BLaER1 treated with 17β-estradiol and CSF1 and Interleukin-3, amounts not matched to agents 10 nM and 100 nM (cell line): Measurements from ENCODE around the gene NT5DC2.
A peak's percentile ranks its signal among the peaks of the same experiment; 100 is the strongest.

Experiments used
- H3K27ac ChIP-seq, 11 experiments: shearing (Covaris generic); formaldehyde crosslinking; 2 replicates each; pipeline ENCODE4 v1.8.1; 2022
- H3K27me3 ChIP-seq, 11 experiments: shearing (Covaris generic); formaldehyde crosslinking; 2 replicates each; pipeline ENCODE4 v1.8.1; 2022
- H3K36me3 ChIP-seq, 11 experiments: shearing (Covaris generic); formaldehyde crosslinking; 2 replicates each; pipeline ENCODE4 v1.8.1; 2022
- H3K4me1 ChIP-seq, 10 experiments: shearing (Covaris generic); formaldehyde crosslinking; 2 replicates each; pipeline ENCODE4 v1.8.1; 2022
- H3K4me2 ChIP-seq, 11 experiments: shearing (Covaris generic); formaldehyde crosslinking; 2 replicates each; pipeline ENCODE4 v1.8.1; 2022
- H3K4me3 ChIP-seq, 10 experiments: shearing (Covaris generic); formaldehyde crosslinking; 2 replicates each; pipeline ENCODE4 v1.8.1; 2022
- H3K9ac ChIP-seq, 11 experiments: shearing (Covaris generic); formaldehyde crosslinking; 2 replicates each; pipeline ENCODE4 v1.8.1; 2022
- H3K9me3 ChIP-seq, 11 experiments: shearing (Covaris generic); formaldehyde crosslinking; replicated peaks in 1 of 11; 2 replicates each; pipeline ENCODE4 v1.8.1; 2022
- H4K20me1 ChIP-seq, 11 experiments: shearing (Covaris generic); formaldehyde crosslinking; 2 replicates each; pipeline ENCODE4 v1.8.1; 2022
- Cebpa-rat ChIP-seq, 11 experiments: shearing (Covaris generic); IDR thresholded peaks; 2 replicates each; pipeline ENCODE4 v1.8.1; 2022

The NT5DC2 gene

GRCh38 chr3:52479877-52480575 lies 53.6 kb downstream of the NT5DC2 start:
- TF ChIP-seq Cebpa-rat (IDR thresholded peaks at IDR 0.05) = no peak
- Histone ChIP-seq H3K4me3 (no peak overlapping the region), H3K27ac (peak overlapping the region in 9 of 11 experiments; percentile 9 to 74 (median 37); a peak in 14 of 22 replicates)

GRCh38 chr3:52479037-52479876 lies 54.4 kb downstream of the NT5DC2 start:
- TF ChIP-seq Cebpa-rat (IDR thresholded peaks at IDR 0.05) = no peak
- Histone ChIP-seq H3K4me3 (no peak overlapping the region), H3K36me3 (peaks cover 86 to 97% (median 93%) of the 10 kb centered on the region in 11 experiments), H3K4me2 (peak overlapping the region in 5 of 11 experiments; percentile 46 to 94 (median 93); a peak in 10 of 22 replicates), H3K4me1 (peaks cover 5 to 100% (median 76%) of the 10 kb centered on the region in 10 experiments; a peak in 18 of 20 replicates), H4K20me1 (no peaks in the 10 kb centered on the region), H3K27ac (peak overlapping the region in 9 of 11 experiments; percentile 9 to 74 (median 36); a peak in 12 of 22 replicates), H3K9ac (peak overlapping the region in 4 of 11 experiments; percentile 1 to 57 (median 50); a peak in 3 of 22 replicates), H3K9me3 (no peaks in the 10 kb centered on the region), H3K27me3 (no peaks in the 10 kb centered on the region)

More at GRCh38 chr3:52479877-52480575, 53.6 kb downstream of the NT5DC2 start:
- H3K36me3 ChIP-seq = peaks cover 80 to 92% (median 87%) of the 10 kb centered on the region in 11 experiments
- H3K4me1 ChIP-seq = peaks cover 13 to 100% (median 78%) of the 10 kb centered on the region in 10 experiments
- peak overlapping the region in 6 of 11 experiments; percentile 1 to 57 (median 44); a peak in 6 of 22 replicates for H3K9ac ChIP-seq
- peak overlapping the region in 5 of 11 experiments; percentile 46 to 94 (median 93); a peak in 10 of 22 replicates for H3K4me2 ChIP-seq
- no peaks in the 10 kb centered on the region for H4K20me1 ChIP-seq
- no peaks in the 10 kb centered on the region for H3K9me3 ChIP-seq
- H3K27me3 ChIP-seq = no peaks in the 10 kb centered on the region

GRCh38 chr3:52477796-52478095 lies 55.9 kb downstream of the NT5DC2 start:
- peak overlapping the region in 1 of 11 experiments; percentile 2; a peak in 1 of 22 replicates for H3K9ac ChIP-seq
- peak overlapping the region in 5 of 11 experiments; percentile 75 to 94 (median 93); a peak in 10 of 22 replicates for H3K4me2 ChIP-seq
- peak overlapping the region in 9 of 11 experiments; percentile 9 to 74 (median 63); a peak in 11 of 22 replicates for H3K27ac ChIP-seq
- no peaks in the 10 kb centered on the region for H3K27me3 ChIP-seq
- H3K4me1 ChIP-seq = peaks cover 12 to 100% (median 75%) of the 10 kb centered on the region in 10 experiments
- no peak for TF ChIP-seq Cebpa-rat (IDR thresholded peaks at IDR 0.05)
- no peak overlapping the region; a peak in 1 of 20 replicates for H3K4me3 ChIP-seq
- peaks cover 83 to 100% (median 99%) of the 10 kb centered on the region in 11 experiments for H3K36me3 ChIP-seq
- peaks cover 0 to 14% (median 0%) of the 10 kb centered on the region in 11 experiments; a peak in 3 of 22 replicates for H4K20me1 ChIP-seq
- no peaks in the 10 kb centered on the region for H3K9me3 ChIP-seq

GRCh38 chr3:52477076-52477795 lies 56.4 kb downstream of the NT5DC2 start:
- peak overlapping the region in 8 of 11 experiments; percentile 17 to 74 (median 66); a peak in 14 of 22 replicates for H3K27ac ChIP-seq
- H3K36me3 ChIP-seq = peaks cover 82 to 100% (median 99%) of the 10 kb centered on the region in 11 experiments
- no peak for TF ChIP-seq Cebpa-rat (IDR thresholded peaks at IDR 0.05)
- H3K27me3 ChIP-seq = no peaks in the 10 kb centered on the region
- peaks cover 17 to 100% (median 75%) of the 10 kb centered on the region in 10 experiments for H3K4me1 ChIP-seq
- no peaks in the 10 kb centered on the region for H3K9me3 ChIP-seq
- H3K9ac ChIP-seq = no peak overlapping the region; a peak in 1 of 22 replicates
- H3K4me2 ChIP-seq = peak overlapping the region in 5 of 11 experiments; percentile 75 to 94 (median 93); a peak in 10 of 22 replicates
- H3K4me3 ChIP-seq = no peak overlapping the region; a peak in 1 of 20 replicates
- peaks cover 0 to 19% (median 0%) of the 10 kb centered on the region in 11 experiments; a peak in 3 of 22 replicates for H4K20me1 ChIP-seq
